HG03025 (cell line): ENCODE measurements around the gene CCDC102B.
"Not testable (repeated sequence)": the region's sequence is repeated elsewhere in the genome, so short reads cannot be mapped to it uniquely, and the experiment has no call there.

Experiments
- ATAC-seq: cut with Tn5 transposase; IDR thresholded peaks from one replicate; pipeline ENCODE4 v1.9.1; 2021; ENCODE audit warnings: mild to moderate bottlenecking, moderate library complexity; ENCODE audit not compliant: unreplicated experiment, low FRiP score

Gene CCDC102B

GRCh38 chr18:68797871-68798270 is at the start of gene CCDC102B:
TSS of gene CCDC102B (plus strand) at chr18:68798080. CDS start at chr18:68836764, 38,684 bp downstream.
- no peak for ATAC-seq

DNA sequence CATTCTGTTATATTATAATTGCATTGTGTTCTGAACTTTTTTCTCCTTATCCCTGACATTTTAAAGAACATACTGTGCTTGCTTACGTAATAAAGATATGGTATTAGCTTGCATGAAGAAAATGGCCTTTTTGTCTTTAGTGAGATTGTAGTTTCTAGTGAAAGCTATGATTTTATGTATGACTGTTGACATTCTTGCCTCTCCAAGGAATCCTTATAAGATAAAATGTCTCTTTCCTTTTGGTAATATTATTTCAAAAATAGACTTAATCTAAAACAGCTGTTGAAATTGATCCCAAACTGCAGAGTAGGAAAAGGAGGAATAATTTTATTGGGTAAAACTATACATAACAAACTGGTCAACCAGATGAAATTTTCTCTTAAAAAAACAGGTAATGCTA is 40.8 kb upstream of the CCDC102B start:
- ATAC-seq: no peak

GRCh38 chr18:68759308-68759707 is 38.6 kb upstream of the CCDC102B start:
- ATAC-seq: no peak

DNA sequence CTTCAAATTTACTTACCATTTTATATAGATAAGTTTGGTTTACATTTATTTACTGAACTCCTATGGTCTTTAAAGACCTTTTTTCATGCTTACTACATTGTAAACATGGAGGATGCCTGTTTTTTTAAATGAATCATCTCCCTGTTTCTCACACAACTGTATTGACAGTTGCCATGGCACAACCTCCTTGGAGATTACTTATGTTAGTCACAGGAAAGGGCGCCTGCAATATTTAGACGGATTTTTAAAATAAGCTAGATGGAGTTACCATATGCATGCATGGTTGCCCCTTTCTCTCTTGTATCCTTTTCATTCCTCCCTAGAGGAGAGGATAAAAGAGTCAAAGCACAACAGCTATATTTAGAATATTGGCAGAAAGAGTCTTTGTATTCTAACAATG is 34.8 kb upstream of the CCDC102B start:
- no peak for ATAC-seq

DNA sequence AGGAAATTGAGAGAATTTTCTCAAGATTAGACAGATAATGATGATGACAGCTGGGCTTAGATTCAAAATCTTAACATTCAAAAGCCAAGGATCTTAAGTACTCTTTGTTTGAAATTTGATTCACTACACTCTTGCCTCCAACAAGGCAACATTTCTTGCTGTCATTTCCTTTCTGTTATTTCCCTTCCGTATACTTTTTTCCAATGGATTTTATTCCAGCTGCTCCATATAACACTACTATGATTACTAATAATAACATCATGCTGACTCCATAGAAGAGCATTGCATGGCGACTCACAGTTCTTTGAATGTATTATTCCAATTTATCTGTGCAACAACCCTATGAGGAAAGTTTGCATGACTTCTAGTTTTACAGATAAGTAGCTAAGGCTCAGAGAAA is 33.9 kb upstream of the CCDC102B start:
- ATAC-seq: no peak

GRCh38 chr18:68766433-68766832 is 31.4 kb upstream of the CCDC102B start:
- no peak for ATAC-seq

GRCh38 chr18:68769461-68769860 is 28.4 kb upstream of the CCDC102B start:
- no peak for ATAC-seq

DNA sequence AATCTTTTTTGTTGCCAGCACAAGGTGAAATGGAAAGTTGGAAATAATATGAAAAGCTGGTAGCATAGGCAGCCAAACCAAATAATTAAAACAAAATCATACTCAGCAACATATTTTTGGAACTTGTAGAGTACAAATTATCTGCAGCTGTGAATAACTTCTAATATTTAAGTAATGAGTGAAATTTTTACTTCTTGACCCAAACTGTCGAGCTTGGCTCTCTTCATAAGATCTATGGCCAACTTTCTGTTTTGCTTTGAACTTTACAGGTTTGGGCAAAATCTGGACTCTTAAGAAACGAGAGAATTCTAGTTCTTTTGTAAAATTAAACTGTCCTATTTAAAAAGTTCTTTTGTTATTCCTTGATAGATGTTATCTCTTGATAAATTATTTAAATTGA is 25.6 kb upstream of the CCDC102B start:
- ATAC-seq: no peak

GRCh38 chr18:68778280-68778886 is 19.5 kb upstream of the CCDC102B start:
- ATAC-seq: no peak

DNA sequence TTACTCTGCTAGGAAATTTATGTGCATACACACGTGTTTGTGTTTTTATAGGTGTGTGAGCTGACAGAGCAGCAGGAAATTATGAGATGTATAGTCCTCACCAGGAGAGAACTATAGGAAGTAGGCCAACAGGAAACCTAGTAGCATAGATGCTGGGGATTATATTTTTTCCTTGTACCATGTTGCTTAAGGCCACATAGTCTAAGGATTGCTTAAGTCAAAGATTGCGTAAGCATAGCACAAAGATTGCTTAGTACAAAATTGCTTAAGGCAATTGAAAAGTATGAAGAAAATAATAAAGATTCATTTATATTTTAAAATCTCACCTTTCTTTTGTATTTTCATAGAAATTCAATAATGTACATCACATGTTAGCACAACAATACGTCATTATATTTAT is 18.7 kb upstream of the CCDC102B start:
- no peak for ATAC-seq

GRCh38 chr18:68780802-68781635 is 16.9 kb upstream of the CCDC102B start:
- ATAC-seq: no peak

DNA sequence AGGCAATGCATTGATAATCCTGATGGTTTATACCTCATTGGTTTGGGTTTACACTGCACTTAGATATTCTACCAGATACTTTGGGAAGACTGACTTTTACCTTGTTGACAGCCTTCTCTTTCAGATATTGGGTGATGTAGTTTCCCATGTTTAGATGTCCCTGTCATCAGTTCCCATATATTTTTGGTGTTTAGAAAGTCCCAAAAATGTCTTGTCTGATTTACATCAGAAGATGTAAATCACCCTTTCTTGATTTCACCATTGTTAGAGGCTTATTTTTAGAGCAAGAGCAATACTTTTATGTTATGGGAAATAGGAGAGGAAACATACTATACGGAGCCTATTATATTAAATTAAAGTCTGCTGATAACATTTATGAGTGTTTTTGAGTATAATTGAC is 14.4 kb upstream of the CCDC102B start:
- ATAC-seq: no peak

GRCh38 chr18:68784071-68784470 is 13.8 kb upstream of the CCDC102B start:
- no peak for ATAC-seq

GRCh38 chr18:68790290-68790689 is 7.6 kb upstream of the CCDC102B start:
- not testable (repeated sequence) for ATAC-seq

- no peak for ATAC-seq
Observed at GRCh38 chr18:68791801-68792200, 6.1 kb upstream of the CCDC102B start.

- ATAC-seq: no peak
Observed at GRCh38 chr18:68793951-68794350, 3.9 kb upstream of the CCDC102B start.

DNA sequence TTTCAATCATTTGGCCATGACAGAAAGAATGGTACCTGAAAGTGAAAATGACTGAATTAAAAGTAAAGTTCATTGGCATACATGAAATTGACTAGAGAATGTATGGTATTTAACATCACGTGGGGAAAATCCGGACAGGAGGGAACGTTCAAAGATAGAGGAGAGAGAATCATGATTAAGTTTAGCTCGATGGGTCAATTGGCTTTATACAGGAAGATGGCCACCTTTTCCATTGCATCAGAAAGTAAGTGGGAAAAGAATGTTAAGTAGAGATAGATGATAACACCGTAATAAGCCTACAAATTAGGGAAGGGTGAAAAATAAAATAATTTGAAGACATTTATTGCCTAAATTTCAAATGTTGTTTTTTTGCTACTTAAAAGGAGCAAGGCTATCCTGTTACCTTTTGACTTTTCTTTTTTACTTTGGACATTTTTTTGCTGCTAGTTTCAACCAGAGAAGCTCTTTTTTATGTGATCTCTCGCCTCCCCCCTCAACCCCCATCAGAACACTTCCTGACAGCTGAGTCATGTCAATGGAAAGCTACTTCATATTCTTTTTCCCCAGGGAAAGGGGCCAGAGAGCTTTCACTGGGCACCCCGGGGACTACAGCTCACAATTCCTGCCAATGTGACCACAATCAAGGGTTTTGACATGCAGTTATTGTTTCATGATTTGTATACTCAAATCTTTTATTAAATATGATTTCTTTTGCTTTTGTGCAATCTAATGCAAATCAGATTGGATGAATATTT is 767 bp upstream of the CCDC102B start:
- no peak for ATAC-seq

GRCh38 chr18:68800075-68800474 is 2.2 kb downstream of the CCDC102B start:
- no peak for ATAC-seq

GRCh38 chr18:68803356-68803755 is 5.5 kb downstream of the CCDC102B start:
- no peak for ATAC-seq

GRCh38 chr18:68817584-68817983 is 19.7 kb downstream of the CCDC102B start:
- no peak for ATAC-seq

DNA sequence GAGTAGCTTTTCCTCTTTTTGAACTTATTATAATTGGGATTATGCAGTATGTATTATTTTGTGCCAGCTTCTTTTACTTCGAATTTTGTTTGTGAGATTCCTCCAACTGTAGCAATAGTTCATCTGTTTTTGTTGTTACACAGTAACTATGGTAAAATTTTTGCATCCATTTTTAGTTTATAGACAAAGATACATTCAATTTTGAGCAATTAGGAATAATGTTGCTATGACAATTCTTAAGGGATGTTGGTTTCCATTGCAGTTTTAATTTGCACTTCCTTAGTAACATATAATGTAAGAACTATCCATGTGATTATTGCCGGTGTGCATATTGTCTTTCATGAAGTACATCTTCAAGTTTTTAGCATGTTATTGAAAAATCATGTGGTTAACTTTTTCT is 20.7 kb downstream of the CCDC102B start:
- ATAC-seq: no peak
